ENCODE results near the gene LMO4. TPM values are rescaled to one million over a fixed set of nuclear protein-coding genes. Genes with fewer than 3 reads are reported as not detected.

Gene LMO4
- total and polyA plus RNA-seq, 2 of the 13 experiments (the other 11 are each of a cell fraction or from before 2014, with no cell fraction given) = 19.3 to 49.9 TPM

GRCh38 chr1:87331365-87332241, 2.9 kb downstream of the LMO4 start (continued):
- TF ChIP-seq ZNF646 (CRISPR knock-in tag; IDR thresholded peaks at IDR 0.05) (no peak), RFX5 (IDR thresholded peaks at IDR 0.05; ENCODE audit: low read depth, low read length) (no peak), ZNF30 (CRISPR knock-in tag; IDR thresholded peaks at IDR 0.05) (no peak), NR2F6 (IDR thresholded peaks at IDR 0.05) (no peak), NR2F6 (CRISPR knock-in tag; IDR thresholded peaks at IDR 0.05) (no peak), ZNF280D (CRISPR knock-in tag; IDR thresholded peaks at IDR 0.05) (no peak)
- TF ChIP-seq, protein P1, sequence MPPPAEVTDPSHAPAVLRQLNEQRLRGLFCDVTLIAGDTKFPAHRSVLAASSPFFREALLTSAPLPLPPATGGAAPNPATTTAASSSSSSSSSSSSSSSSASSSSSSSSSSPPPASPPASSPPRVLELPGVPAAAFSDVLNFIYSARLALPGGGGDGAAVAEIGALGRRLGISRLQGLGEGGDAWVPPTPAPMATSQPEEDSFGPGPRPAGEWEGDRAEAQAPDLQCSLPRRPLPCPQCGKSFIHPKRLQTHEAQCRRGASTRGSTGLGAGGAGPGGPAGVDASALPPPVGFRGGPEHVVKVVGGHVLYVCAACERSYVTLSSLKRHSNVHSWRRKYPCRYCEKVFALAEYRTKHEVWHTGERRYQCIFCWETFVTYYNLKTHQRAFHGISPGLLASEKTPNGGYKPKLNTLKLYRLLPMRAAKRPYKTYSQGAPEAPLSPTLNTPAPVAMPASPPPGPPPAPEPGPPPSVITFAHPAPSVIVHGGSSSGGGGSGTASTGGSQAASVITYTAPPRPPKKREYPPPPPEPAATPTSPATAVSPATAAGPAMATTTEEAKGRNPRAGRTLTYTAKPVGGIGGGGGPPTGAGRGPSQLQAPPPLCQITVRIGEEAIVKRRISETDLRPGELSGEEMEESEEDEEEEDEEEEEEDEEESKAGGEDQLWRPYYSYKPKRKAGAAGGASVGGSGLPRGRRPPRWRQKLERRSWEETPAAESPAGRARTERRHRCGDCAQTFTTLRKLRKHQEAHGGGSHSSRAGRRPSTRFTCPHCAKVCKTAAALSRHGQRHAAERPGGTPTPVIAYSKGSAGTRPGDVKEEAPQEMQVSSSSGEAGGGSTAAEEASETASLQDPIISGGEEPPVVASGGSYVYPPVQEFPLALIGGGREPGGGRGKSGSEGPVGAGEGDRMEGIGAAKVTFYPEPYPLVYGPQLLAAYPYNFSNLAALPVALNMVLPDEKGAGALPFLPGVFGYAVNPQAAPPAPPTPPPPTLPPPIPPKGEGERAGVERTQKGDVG (CRISPR knock-in tag; IDR thresholded peaks at IDR 0.05; ENCODE audit: borderline replicate concordance) = no peak
- TF ChIP-seq, protein P2, sequence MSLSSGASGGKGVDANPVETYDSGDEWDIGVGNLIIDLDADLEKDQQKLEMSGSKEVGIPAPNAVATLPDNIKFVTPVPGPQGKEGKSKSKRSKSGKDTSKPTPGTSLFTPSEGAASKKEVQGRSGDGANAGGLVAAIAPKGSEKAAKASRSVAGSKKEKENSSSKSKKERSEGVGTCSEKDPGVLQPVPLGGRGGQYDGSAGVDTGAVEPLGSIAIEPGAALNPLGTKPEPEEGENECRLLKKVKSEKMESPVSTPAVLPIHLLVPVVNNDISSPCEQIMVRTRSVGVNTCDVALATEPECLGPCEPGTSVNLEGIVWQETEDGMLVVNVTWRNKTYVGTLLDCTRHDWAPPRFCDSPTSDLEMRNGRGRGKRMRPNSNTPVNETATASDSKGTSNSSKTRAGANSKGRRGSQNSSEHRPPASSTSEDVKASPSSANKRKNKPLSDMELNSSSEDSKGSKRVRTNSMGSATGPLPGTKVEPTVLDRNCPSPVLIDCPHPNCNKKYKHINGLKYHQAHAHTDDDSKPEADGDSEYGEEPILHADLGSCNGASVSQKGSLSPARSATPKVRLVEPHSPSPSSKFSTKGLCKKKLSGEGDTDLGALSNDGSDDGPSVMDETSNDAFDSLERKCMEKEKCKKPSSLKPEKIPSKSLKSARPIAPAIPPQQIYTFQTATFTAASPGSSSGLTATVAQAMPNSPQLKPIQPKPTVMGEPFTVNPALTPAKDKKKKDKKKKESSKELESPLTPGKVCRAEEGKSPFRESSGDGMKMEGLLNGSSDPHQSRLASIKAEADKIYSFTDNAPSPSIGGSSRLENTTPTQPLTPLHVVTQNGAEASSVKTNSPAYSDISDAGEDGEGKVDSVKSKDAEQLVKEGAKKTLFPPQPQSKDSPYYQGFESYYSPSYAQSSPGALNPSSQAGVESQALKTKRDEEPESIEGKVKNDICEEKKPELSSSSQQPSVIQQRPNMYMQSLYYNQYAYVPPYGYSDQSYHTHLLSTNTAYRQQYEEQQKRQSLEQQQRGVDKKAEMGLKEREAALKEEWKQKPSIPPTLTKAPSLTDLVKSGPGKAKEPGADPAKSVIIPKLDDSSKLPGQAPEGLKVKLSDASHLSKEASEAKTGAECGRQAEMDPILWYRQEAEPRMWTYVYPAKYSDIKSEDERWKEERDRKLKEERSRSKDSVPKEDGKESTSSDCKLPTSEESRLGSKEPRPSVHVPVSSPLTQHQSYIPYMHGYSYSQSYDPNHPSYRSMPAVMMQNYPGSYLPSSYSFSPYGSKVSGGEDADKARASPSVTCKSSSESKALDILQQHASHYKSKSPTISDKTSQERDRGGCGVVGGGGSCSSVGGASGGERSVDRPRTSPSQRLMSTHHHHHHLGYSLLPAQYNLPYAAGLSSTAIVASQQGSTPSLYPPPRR (CRISPR knock-in tag; IDR thresholded peaks at IDR 0.05; ENCODE audit: borderline replicate concordance) = 0 out of 2 replicates have a peak, but pooled peaks have one; percentile 23
